Renal cortex interstitium (tissue), 15 donors: Measurements from ENCODE around the gene OR2M4. TPM values are rescaled to one million over a fixed set of nuclear protein-coding genes. Genes with fewer than 3 reads are reported as not detected.
"Not testable (repeated sequence)": the region's sequence is repeated elsewhere in the genome, so short reads cannot be mapped to it uniquely, and the experiment has no call there.

ENCODE experiments used
- DNase-seq, 11 donors: peaks; one replicate each; pipeline ENCODE4 v3.0.0-alpha.2; 2013; ENCODE audit warnings: low read depth in 9 of 11, low spot score in 4 of 11; ENCODE audit errors: extremely low read depth in 1 of 11
- long read RNA-seq, 16 experiments: transcript quantifications; one replicate each; lab custom pipeline, GENCODE V29; 2026
- polyA plus RNA-seq, 3 donors: library from polyadenylated mRNA; unstranded; fragments of 120-200 nt; gene quantifications; one replicate each; pipeline ENCODE4 v1.2.1, GENCODE V29; 2013; ENCODE audit not compliant: insufficient read length in 3 of 3

The OR2M4 gene, protein sequence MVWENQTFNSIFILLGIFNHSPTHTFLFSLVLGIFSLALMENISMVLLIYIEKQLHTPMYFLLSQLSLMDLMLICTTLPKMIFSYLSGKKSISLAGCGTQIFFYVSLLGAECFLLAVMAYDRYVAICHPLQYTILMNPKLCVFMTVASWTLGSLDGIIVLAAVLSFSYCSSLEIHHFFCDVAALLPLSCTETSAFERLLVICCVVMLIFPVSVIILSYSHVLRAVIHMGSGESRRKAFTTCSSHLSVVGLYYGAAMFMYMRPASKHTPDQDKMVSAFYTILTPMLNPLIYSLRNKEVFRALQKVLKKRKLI
- polyA plus RNA-seq, result under 1 TPM in 2 of 3 donors, not detected in 1; 0.03 to 0.08 TPM
- long read RNA-seq, donor 1, result 0 reads
- long read RNA-seq, donor 2, result 0 reads
- long read RNA-seq, donor 3, result 0 reads
- long read RNA-seq, donor 4, result 0 reads
- long read RNA-seq, donor 5, result 0 reads
- long read RNA-seq, donor 6, result 0 reads
- long read RNA-seq, donor 7, result 0 reads
- long read RNA-seq, donor 8, result 0 reads
- long read RNA-seq, donor 9, result 0 reads
- long read RNA-seq, donor 10, result 0 reads
- long read RNA-seq, donor 11, result 0 reads
- long read RNA-seq, donor 12, result 0 reads
- long read RNA-seq, donor 13, partial matches to known transcripts, result 0 of 1 reads
- long read RNA-seq, donor 13, other reads (novel, unspliced or antisense), result 0 of 1 reads
- long read RNA-seq, donor 14, result 0 reads
- long read RNA-seq, donor 15, result 0 reads
- long read RNA-seq, donor 16, result 0 reads

GRCh38 chr1:248231117-248231516 lies at the start of gene OR2M4:
OR2M4 (plus strand) TSS chr1:248231417; CDS start chr1:248238929, 7,512 bp downstream.
- DNase-seq, result no peak

GRCh38 chr1:248183996-248184395 lies 47.2 kb upstream of the OR2M4 start:
- DNase-seq, result no peak

- no peak for DNase-seq
Measured at GRCh38 chr1:248187363-248187762, 43.9 kb upstream of the OR2M4 start.

DNA sequence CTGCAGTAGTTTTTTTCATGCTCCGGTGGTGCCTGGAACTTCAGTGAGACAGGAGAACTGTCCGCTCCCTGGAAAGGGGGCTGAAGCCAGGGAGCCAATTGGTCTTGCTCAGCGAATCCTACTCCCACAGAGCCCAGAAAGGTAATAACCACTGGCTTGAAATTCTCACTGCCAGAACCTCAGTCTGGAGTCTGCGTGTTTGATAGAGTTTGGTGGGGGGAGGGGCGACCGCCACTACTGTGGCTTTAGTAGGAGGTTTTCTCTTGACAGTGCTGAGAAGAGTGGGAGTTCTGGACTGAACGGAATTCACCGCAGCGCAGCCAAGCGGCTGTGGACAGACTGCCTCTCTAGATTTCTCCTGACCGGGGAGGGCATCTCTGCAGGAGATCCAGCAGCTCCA lies 42.2 kb upstream of the OR2M4 start:
- DNase-seq, result peak in 5 of 11 donors; percentile 2 to 25 (median 18)

DNA sequence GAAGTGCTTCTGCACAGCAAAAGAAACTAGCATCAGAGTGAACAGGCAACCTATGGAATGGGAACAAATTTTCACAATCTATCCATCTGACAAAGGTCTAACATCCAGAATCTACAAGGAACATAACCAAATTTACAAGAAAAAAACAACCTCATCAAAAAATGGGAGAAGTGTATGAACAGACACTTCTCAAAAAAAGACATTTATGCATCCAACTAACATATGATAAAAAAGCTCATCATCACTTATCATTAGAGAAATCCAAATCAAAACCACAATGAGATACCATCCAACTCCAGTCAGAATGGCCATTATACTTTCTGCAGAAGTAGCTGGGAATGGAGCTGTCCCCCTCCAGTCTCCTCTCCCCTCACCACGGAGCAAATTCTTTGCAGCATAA lies 37.1 kb upstream of the OR2M4 start:
- no peak for DNase-seq

- no peak for DNase-seq
Measured at GRCh38 chr1:248196965-248197364, 34.3 kb upstream of the OR2M4 start, which contains the start of gene OR2M3. OR2M3 (plus strand) TSS chr1:248197265; CDS start chr1:248203068, 5,803 bp downstream.

DNA sequence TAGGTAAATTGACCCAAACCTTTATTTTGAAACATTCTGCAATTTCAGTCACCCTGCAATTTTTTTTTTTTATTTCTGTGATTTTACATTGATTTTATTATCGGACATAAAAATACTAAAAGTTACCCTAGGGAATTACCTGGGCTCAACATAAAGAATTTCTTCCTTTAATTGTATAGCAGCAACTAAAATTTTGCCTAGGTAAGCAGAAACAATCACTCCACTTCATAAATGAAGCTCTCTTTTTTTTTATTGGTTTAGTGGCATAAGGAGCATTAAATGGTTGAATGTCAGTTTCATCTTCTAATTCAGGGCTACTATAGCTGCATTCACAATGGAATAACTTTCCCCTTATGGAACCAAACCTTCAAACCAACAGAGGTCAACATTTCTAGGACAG lies 15.3 kb upstream of the OR2M4 start:
- DNase-seq, result no peak

DNA sequence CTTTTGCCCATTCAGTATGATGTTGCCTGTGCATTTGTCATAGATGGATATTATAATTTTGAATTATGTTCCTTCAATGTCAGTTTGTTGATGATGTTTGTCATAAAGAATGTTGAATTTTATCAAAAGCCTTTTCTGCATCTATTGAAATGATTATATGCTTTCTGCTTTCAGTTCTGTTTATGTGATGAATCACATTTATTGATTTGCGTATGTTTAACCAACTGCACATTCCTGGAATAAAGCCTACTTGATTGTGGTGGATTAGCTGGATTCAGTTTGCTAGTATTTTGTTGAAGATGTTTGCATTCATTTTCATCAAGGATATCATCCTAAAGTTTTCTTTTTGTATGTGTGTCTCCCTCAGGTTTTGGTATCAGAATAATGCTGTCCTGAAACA lies 5.7 kb upstream of the OR2M4 start:
- no peak for DNase-seq

DNA sequence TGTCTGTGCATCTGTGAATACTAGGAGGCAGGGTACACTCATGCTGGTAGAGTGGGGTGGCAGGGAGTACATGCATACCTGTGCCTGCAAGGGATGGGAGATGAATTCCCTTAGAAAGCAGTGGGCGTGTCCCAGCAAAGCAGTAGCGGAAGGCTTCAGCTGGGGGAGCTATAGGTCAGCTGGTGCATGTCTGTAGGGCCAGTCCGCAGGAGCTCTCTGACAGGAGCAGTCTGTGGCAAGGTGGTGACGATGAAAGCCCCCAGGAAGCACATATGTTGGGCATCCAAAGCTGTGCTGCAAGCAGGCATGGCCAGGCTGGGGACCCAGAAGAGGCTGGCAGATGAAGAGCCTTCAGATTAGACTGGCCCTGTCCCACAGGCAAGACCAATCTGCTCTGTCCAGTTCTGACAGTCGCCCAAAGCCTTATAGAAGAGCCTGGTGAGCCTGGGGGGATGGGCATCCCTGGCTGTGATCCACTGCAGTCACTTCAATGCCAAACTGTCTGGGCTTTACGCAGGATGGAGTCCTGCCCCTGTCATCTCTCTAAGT lies 1.8 kb upstream of the OR2M4 start:
- DNase-seq, result no peak

DNA sequence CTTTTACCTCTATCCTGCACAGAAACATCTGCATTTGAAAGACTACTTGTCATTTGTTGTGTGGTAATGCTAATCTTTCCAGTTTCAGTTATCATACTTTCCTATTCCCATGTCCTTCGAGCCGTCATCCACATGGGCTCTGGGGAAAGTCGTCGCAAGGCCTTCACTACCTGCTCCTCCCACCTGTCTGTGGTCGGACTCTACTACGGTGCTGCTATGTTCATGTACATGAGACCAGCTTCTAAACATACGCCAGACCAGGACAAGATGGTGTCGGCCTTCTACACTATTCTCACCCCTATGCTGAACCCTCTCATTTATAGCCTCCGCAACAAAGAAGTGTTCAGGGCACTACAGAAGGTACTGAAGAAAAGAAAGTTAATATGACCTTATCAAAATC lies 8.3 kb downstream of the OR2M4 start:
- no peak for DNase-seq

DNA sequence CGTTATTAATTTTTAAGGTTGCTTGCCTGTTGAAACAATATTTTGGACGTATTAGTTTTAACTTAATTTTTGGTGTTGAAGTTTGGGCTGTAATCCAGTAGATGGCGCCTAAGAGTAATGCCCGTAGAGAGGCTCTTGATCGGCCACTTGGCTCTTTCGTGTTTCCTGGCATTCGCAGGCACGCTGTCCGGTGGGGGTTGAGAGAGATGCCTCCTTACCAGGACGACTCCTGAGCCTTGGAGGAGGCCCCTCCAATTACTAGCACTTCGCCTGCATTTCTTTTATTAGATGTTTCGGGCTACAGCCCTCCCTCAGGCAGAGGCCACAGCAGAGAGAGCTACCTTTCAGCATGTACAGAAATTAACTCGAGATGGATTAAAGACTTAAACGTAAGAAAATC lies 12.0 kb downstream of the OR2M4 start:
- peak in 5 of 11 donors; percentile 2 to 5 (median 4) for DNase-seq

DNA sequence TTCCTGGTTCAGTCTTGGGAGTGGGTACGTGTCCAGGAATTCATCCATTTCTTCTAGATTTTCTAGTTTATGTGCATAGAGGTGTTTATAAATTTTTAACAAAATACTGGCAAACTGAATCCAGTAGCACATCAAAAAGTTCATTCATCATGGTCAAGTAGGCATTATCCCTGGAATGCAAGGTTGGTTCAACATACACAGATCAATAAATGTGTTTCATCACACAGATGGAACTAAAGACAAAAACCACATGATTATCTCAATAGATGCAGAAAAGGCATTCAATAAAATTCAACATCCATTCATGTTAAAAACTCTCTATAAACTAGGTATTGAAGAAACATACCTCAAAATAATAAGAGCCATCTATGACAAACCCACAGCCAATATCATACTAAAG lies 28.1 kb downstream of the OR2M4 start:
- DNase-seq, result not testable (repeated sequence)

DNA sequence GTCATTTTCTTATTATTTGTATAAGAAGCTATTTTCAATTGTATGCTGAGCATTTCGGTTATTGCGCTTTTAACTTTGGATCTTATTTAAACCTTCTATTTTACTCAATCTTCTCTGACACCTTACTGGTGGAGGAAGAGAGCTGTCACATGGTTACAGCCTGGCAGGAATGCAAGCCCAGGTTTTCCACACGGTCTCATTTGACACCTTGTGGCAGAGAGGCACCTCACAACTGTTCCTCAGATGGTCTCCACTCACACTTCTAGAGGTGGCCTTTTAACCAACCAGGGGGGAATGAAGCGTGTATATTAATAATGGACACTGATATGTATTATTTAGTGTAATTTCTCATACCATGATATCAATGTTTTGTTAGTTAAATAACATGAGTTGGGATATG lies 37.0 kb downstream of the OR2M4 start:
- DNase-seq, result no peak

DNA sequence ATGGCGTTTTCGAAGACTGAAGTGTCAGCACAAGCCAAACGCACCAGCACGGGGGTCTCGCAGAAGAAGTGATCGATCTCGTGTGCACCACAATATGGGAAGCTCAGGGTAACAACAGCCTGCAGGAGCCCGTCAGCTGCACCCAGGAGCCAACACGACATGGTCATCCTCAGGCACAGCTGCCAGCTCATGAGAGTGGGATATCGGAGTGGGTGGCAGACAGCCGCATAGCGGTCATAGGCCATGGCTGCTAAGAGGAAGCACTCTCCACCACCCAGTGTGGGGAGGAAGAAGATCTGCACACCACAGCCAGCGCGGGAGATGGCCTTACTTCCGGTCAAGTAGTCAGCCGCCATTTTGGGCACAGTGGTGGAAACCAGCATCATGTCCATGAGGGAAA lies 42.0 kb downstream of the OR2M4 start:
- DNase-seq, result not testable (repeated sequence)

DNA sequence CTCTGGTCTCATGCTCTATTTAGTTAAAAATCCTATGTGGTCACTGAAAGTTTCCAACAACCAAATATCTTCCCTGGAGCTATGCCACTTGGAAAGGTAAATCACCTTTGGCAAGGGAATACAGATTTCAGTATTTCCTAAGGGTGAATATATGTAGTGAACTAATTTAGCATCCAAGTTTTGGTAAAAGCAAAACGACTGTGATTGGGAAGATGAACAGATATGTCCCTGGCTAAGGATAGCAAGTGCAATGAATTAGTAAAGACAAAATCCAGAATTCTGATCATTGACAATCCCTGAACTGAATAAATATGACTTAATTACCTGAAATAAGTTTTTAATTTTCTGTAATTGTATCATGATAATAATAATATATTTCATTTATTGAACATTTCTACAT lies 46.7 kb downstream of the OR2M4 start, which contains the start of gene OR2T33:
OR2T33 (minus strand) TSS at position 101 of the 400 bp plus-strand sequence. CDS start 4,162 bp downstream, outside the sequence.
- DNase-seq, result no peak

DNA sequence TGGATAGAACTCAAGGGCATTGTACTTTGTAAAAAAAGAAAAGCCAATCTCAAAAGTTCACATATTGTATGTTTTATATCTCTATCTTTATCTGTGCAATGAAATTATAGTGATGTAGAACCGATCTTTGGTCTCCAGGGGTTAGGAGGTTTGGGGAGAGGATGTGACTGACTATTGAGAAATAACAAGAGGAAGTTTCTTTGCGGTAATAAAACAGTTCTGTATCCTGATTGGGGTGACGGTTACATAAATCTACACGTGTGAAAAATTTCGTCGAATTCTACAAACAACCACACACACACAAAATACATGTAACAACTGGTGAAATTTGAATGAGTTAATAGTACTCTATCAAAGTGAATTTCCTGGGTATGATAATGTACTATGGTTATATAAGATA lies 57.2 kb downstream of the OR2M4 start:
- no peak for DNase-seq
